ENCODE measurements around the gene LRRC17.
"Not testable (repeated sequence)": the region's sequence is repeated elsewhere in the genome, so short reads cannot be mapped to it uniquely, and the experiment has no call there.

The LRRC17 gene

DNA sequence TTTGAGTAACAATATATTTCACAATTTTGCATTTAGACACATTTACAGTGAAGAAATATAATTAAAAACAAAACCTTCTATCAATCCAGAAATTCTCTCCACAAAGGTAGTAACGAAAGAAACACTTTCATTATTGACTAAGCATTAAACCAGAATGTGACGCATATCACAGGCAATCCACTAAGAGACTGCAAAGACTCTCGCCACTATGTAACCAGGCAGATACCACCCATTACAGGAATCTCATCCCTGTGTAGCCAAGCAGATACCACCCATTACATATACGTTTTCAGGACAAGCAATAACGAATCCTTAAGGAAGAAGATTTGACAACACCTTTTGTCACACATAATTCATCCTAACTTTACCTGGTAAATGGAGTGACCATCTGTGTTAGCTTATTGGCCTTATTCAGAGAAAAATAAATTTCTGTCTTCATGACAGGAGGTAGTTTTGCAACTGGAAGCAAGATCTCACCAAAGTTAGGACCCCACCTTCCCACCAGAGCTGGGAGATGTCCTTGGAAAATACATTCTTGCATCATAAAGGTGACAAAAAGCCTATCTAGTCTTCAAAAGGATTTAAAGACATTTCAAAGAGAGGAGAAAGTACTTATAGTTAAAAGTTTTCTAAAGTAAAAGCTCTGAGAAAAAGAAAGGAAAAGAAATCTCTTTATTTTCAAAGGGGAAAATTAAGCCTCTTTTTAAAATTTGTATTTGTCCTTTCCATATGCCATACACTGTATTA, 30.8 kb downstream of the LRRC17 start:
- no peak for DNase-seq

DNA sequence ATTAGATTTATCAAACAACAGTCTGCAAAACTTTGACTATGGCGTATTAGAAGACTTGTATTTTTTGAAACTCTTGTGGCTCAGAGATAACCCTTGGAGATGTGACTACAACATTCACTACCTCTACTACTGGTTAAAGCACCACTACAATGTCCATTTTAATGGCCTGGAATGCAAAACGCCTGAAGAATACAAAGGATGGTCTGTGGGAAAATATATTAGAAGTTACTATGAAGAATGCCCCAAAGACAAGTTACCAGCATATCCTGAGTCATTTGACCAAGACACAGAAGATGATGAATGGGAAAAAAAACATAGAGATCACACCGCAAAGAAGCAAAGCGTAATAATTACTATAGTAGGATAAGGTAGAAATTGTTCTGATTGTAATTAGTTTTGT, 31.4 kb downstream of the LRRC17 start:
- DNase-seq: no peak

DNA sequence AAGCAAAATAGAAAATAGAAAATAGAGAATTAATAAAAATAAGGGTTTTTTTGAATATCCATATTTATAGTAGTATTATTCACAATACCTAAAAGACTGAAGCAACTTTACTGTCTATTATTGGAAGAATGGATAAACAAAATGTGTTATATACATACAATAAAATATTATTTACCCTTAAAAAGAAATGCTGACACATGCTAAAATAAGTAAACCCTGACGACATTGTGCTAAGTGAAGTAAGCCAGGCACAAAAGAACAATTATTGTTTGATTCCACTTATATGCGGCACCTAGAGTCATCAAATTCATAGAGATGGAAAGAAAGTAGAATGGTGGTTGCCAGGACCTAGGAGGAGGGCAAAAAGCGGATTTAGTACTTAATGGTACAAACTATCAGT, 39.0 kb downstream of the LRRC17 start:
- no peak for DNase-seq

DNA sequence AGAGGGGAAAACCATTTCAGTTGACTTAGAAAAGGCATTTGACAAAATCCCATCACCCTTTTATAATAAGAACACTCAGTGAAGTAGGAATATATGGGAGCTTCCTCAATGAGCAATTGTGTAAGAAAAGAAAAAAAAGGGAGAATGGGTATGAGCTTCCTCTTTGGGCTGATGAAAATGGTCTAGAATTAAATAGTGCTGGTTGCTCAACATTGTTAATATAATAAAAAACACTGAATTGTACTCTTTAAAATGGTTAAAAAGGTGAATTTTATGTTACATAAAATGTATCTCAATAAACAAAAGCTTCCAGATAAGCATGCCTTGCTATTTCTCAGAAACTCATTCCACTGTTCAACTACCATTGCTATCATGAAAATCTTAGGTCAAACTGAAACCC, 40.6 kb downstream of the LRRC17 start:
- DNase-seq: no peak

DNA sequence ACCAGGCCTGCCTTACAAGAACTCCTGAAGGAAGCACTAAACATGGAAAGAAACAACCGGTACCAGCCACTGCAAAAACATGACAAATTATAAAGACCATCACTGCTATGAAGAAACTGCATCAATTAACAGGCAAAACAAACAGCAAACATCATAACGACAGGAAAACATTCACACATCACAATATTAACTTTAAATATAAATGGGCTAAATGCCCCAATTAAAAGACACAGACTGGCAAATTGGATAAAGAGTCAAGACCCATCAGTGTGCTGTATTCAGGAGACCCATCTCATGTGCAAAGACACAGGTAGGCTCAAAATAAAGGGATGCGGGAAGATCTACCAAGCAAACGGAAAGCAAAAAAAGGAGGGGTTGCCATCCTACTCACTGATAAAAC, 41.6 kb downstream of the LRRC17 start:
- not testable (repeated sequence) for DNase-seq

DNA sequence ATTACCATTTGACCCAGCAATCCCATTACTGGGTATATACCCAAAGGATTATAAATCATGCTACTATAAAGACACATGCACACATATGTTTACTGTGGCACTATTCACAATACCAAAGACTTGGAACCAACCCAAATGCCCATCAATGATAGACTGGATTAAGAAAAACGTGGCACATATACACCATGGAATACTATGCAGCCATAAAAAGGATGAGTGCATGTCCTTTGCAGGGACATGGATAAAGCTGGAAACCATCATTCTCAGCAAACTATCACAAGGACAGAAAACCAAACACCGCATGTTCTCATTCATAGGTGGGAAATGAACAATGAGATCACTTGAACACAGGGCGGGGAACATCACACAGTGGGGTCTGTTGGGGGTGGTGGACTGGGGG, 45.2 kb downstream of the LRRC17 start:
- DNase-seq: not testable (repeated sequence)

DNA sequence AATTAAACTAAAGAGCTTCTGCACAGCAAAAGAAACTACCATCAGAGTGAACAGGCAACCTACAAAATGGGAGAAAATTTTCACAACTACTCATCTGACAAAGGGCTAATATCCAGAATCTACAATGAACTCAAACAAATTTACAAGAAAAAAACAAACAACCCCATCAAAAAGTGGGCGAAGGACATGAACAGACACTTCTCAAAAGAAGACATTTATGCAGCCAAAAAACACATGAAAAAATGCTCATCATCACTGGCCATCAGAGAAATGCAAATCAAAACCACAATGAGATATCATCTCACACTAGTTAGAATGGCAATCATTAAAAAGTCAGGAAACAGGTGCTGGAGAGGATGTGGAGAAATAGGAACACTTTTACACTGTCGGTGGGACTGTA, 49.2 kb downstream of the LRRC17 start:
- DNase-seq: not testable (repeated sequence)

DNA sequence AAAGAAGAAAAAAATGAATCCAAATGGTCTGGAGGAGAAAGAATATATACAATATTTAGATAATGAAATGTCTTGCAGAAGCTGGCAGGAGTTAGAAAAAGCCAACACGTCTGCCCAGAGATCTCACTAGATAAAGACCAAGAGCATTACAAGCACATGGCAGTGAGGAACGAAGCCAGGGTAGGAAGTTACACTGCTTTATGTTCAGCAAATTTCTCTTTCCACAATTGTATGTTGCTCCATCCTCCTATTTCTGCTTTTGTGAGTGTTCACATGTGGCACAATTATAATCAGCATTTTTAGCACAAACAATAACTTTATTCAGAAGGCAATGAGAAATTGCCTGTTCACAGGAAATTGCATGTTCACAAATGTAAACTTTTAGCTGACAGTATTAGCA, 53.7 kb downstream of the LRRC17 start:
- no peak for DNase-seq

DNA sequence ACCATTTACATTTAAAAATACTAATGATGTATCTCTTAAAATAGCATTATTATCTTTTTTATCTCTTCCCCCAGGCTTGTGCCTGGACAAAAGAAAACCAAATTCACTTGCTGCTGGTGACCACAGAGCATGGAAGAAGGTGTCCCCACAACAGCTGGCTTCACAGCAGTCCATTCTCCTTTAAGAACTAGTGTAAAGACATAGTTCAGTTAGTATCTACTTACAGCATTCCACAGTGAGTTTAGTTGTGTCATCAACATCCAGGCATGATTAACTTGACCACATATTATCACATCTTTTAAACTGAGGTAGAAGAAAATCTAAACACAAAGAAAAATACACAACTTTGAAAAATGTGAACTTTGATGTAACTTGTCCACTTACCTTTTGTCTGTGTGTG, 55.0 kb downstream of the LRRC17 start:
- DNase-seq: no peak

DNA sequence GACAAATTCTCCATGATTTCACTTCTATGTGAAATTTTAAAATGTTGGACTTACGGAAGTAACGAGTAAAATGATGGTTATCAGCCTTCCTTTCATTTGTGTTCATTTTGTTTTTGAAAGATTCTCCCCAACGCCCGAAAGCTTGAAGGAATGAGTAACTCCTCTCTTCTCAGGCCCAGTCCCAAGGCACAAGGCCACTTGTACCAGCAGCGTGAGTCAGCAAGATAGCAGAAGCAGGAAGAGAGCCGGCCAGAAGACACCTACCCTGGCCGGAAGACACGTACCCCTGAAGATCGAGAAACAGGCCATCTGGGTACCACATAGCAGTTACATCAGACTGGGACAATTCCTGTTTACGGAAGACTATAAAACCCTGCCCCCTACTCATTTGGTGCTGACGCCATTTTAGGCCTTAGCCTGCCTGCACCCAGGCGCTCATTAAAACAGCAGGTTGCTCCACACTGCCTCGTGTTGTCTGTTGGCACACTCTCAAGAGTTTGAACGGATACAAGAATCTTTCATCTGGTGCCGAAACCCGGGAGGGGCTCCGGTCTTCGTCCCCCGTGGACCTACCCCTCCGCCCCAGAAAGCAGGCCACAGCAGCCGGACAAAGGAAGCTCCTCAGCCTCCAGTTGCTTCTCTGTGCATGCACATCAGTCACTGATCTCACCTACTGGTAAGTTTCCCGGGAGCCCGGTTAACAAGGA, 60.4 kb downstream of the LRRC17 start:
- no peak for DNase-seq

DNA sequence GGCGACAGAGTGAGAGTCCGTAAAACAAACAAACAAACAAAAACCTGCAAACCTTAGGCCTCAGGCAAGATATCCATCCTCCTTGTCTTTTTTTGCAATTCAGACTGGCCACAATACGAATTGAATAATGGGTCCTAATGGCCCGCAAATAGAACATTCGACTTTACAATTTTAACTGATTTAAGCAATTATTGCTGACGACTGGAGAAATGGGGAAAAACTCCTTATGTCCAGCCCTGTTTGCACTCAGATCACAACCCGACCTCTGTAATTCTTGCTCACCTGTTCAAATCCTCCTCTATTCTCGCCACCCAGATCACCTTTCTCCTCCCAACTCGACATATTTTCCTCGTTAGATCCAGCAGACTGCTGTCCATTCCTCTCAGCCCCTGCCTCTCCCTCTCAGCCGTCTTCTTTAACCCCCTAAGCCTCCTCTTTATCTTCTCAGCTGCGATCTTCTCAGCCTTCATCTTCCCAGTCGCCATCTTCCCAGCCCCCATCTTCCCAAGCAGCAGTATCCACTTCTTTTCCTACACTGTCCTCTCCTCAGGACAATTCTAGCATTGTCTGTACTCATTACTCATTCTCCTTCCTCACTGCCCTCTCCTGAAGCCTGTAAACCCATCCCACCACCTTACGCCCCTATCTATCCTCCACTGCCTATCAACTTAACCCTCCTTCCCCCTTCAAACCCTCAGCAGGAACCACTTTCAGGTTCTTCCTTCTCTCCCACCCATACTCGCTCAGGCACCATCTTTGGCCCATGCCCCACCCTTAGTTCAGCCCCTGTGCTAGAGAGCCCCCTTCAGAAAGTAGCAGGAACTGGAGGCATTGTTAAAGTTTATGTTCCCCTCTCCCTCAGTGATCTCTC, 61.8 kb downstream of the LRRC17 start:
- DNase-seq: peak in 1 of 2 donors; percentile 26

DNA sequence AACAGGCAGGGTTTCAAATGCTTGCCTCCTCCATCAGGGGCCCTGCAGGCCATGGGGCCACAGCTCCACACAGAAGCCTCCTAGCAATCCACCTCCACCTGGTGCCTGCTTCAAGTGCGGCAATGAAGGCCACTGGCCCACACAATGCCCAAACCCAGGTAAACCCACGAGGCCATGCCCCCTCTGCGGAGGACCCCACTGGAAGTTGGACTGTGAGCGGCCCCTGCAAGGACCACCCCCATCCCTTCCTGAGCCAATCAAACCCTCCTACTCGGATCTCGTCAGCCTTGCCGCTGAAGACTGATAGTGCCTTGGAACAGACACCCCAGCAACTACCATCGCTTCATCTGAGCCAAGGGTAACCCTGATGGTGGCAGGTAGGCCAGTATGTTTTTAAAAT, 63.1 kb downstream of the LRRC17 start:
- no peak for DNase-seq

DNA sequence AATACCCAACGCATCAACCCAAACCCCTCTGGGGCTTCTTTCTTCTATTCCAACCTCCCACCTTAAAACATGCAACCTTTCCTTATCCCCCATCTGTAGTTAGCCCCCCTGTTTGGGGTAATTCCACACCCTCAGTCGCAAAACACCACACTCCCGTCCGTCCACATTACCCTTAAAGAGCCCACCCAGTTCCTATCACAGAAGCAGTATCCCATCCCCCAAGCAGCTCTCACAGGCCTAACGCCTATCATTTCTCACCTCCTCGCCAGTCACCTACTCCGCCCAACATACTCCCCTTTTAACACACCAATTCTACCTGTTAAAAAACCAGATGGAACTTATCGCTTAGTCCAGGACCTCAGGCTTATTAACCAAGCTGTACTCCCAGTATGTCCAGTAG, 63.7 kb downstream of the LRRC17 start:
- DNase-seq: no peak

DNA sequence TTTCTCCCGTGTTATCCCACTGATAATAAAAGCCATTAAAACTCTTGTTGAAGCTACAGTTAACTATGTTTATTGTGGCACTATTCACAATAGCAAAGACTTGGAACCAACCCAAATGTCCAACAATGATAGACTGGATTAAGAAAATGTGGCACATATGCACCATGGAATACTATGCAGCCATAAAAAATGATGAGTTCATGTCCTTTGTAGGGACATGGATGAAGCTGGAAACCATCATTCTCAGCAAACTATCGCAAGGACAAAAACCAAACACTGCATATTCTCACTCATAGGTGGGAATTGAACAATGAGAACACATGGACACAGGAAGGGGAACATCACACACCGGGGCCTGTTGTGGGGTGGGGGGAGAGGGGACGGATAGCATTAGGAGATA, 64.8 kb downstream of the LRRC17 start:
- DNase-seq: not testable (repeated sequence)

DNA sequence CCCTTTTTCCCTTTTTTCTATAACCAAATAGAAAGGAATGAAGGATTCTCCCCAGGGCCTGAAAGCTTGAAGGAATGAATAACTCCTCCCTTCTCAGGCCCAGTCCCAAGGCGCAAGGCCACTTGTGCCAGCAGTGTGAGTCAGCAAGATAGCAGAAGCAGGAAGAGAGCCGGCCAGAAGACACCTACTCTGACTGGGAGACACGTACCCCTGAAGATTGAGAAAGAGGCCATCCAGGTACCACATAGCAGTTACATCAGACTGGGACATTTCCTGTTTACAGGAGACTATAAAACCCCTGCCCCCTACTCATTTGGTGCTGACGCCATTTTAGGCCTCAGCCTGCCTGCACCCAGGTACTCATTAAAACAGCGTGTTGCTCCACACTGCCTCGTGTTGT, 65.5 kb downstream of the LRRC17 start:
- no peak for DNase-seq

DNA sequence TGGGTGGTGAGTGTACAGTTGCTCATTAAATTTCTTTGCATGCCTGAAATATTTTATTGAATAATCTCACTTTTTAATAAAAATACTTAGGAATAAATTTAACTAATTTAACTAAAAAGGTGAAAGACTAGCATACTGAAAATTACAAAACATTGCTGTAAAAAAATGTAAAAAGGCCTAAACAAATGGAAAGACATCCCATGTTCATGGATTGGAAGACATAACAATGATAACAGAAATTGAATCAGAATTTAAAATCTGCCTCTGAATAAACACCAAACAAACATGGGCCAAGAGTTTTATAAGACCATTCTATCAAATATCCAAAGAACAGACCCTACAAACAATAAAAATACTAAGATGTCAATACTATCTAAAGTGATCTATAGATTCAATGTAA, 66.9 kb downstream of the LRRC17 start:
- no peak for DNase-seq

DNA sequence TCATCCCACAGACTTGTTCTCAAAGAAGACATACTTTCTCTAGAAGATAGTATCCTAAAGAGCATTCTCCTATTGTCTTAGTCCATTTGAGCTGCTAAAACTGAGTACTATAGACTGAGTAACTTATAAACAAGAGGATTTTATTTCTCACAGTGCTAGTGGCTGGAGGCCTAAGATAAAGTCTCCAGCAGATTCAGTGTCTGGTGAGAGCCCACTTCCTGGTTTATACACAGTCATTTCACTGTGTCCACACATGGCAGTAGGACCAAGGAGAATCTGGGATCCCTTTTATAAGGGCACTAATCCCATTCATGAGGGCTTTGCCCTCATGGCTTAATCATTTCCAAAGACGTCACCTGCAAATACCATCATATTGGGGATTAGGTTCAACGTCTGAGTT, 68.7 kb downstream of the LRRC17 start:
- no peak for DNase-seq

DNA sequence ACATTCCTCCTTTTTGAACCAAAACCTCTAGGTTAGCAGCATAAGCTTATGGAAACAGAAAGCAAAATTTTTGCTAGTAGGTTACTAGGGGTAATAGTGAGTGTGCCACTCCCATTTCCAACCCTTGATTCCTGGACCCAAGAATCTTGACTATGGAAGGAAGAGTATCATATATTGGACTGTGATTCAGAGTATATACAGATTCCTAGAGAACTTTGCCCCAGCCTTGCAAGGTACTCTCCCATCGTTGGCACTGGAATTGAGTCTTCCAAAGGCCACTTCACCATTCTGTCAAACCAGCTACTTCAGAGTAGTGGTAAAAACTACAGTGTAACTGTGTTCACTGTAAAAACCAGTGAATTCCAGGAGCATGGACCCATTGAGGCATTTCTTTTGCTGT, 69.4 kb downstream of the LRRC17 start:
- no peak for DNase-seq

DNA sequence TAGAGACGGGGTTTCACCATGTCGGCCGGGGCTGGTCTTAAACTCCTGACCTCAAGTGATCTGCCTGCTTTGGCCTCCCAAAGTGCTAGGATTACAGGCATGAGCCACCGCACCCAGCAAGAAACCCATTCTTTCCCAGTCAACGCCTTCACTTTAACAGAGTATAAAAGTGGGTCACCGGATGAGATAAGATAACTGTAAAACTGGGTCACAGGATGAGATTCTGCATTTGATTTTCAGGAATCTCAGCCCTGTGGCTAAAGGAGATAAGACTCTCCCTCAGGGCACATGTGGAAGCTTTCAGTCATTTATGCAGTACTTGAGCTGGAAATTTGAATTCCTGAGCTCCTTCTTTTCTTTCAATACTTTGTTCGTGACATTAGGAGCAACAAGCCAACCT, 70.8 kb downstream of the LRRC17 start:
- no peak for DNase-seq

DNA sequence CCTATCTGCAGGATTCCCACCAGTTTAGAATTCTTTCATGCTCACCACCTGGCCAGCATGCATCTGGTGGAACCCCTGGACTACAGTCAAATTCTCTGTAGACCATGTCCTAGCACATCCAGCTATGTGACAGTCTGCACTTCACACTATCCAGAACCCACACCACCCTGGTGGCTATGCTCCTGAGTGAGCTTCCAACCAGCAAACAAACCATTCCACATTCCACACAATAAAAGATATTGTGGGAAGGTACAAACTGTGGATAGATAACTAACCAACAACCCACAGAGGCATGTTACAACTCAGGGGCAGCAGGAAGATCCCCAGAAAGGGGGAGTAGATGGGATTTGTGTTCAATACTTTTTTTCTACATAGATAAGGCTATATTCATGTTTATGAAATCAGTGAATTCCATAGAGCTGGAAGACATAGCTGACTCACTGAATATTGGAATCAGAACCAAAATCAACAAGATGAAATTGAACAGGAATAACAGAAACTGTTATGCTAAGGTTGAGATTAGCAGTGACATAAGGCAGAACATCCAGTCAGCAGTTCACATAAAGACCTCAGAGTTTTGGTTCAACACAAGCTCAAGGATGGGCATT, 72.5 kb downstream of the LRRC17 start:
- no peak for DNase-seq

DNA sequence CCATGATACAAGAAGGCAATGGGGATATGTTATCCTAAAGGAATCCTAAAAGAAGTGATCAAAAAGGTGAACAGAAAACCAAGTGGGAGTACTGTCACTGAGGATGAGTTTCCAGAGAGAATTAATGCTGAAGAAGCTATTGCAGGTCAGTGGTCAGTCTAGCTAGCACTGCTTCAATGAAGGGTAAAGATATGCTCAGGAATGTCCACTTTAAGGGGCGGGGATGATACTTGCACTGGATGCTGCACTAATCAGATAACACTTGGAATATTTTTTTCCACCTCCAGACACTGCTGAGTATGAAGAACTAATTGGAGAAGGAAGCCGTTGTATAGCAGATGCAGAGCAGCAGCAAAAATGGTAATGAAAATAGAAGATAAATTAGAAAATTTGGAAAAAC, 75.3 kb downstream of the LRRC17 start:
- DNase-seq: no peak

DNA sequence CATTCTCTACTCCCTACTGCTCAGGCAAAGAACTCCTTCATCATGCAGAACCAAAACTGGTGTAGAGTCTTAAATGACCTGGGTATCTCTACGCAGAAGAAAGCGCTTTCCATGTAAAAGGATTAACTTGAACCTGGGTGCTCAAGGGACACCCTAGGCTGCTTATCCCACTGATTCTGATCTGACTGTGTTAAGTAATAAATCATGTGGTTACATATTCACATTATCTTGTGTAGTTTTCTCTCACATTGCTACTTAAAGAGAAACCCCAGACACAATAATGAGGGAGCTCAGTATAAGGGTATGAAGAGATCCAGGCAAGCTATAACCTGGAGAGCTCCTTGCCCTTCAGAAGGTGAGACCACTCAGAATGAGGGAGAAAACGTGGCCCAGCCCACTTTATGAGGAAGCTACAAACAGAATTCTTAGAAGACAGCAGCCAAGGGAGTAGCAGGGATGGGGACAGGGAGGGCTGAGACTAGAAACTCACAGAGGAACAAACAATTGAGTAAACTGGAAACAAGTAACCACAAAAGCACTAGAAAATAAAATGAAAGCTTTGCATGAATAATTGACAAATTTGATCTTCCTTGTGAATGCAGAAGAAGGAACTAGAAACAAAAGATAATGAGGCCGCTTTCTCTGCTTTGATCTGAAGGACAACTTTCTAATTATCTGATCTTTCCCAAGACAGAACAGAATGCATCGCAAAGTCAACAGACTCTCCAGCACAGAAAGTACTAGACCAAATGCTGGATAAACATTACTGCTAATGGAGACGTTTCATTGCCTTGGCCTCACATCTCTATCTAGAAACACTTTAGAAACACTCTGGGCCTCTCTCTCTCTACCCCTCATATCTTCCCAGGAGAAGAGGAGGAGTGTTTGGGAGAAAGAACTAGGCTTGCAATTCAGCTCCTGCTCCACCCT, 76.1 kb downstream of the LRRC17 start:
- DNase-seq: peak in 1 of 2 donors; percentile 17
